ENCODE data around the gene RAB11A.

Gene RAB11A

GRCh38 chr15:65887565-65887964 is 18.3 kb downstream of the RAB11A start:
- DNase-seq (ENCODE audit: low read depth): no peak

GRCh38 chr15:65888981-65889380 is 19.7 kb downstream of the RAB11A start:
- no peak for DNase-seq (ENCODE audit: low read depth)

DNA sequence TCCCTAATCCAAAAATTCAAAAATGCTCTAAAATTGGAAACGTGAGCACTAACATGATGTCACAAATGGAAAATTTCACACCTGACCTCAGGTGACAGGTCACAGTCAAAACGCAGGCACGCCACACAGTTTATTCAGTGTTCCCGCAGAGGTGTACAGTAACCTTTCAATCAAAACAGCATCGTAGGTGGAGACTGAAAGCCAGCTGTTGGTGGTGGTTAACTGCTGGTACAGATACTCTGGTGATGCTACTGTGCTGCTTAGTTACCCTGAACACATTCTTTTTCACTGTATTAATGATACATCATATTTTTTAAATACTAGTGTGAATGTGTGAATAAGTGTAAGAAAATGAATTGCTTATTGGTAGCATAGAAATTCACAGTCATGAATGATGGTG is 23.8 kb downstream of the RAB11A start:
- no peak for DNase-seq (ENCODE audit: low read depth)

GRCh38 chr15:65896236-65896635 is 26.9 kb downstream of the RAB11A start:
- no peak for DNase-seq (ENCODE audit: low read depth)

DNA sequence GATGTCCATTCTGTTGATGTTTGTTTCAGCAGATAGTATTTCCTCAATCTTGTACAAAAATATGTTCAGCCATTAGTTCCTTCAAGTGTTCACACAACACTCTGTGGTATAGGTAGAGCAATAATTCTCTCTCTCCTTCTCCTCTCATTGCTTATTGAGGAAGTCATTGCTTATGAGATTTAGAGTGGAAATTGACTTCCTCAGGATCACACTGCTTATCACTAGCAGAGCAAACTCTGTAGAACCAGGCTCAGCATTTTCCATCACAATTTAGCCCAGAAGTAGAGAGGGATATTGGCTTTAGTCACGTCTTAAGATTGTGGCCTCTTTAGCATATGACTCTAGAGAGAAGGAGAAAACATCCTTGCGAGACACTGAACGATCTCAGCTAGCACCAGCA is 31.2 kb downstream of the RAB11A start:
- no peak for DNase-seq (ENCODE audit: low read depth)

DNA sequence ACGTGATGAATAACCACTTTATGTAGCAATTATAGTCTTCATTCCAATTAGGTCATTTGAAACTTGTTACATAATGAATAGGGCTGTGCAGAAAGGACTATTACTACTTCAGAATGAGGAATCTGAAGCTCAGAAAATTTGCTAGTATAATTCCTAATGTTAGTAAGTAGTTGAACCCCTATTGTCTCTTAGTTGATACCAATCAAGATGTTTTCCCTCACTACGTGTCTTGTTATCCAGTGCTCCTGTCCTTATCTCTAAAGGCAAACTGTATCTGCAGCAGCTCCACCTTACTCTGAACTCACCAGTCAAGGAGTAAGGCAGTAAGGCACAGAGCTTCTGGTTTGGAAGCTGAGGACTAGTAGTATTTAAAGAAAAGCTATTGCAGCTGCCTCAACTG is 32.0 kb downstream of the RAB11A start:
- no peak for DNase-seq (ENCODE audit: low read depth)

GRCh38 chr15:65901836-65902235 is 32.5 kb downstream of the RAB11A start:
- no peak for DNase-seq (ENCODE audit: low read depth)

DNA sequence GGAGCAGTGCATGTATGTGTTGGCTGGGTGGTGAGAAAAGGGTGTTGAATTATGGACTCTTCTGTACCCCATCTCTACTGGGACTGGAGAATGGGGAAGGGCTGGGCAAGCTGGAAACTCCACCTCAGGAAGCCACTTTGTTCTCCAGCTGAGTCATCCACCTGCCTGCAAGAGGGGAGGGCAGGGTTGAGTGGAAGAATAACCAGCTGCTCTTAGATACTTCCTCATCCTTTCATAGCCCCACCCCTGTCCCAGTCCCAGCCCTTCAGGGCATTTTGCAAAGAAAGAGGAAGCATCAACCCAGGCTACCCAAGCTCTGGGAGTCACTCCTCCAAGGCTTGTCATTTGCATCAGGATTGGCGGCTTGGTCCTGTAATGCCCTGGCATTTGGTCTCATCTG is 33.1 kb downstream of the RAB11A start:
- no peak for DNase-seq (ENCODE audit: low read depth)

DNA sequence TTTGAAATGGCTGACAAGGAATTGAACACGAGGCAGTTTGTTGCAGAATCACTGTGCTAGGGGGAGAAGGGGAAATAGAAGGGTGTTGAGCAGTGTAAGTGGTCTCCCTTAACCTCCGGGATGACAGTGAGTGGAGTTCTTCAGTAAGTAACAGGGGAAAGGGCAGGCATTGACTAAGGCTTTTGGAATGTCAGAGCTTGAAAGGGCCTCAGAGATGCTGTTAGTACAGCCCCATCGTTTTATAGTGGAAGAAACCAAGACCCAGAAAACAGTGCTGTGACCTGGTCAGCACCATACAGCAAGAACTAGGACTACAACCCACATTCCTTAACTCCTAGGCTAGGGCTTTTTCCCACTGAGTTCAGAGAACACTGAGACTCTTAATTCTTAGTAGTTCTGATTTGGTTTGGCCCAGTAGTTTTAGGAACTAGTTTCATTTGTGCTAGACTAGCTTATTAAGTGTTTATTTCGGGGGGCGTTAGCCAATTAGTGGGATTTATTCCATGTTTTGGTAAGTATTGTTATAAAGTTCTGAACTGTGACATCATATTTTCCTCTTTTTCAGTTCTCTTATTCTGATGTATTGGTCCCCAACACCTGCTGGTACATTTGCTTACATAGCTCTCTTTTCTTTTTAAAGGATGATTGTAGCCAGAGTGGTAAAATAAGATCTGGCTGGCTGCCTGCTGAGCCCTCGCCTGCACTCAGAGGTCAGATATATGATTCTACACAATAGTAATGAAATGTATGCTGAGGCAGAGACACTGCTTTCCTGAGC is 34.2 kb downstream of the RAB11A start:
- no peak for DNase-seq (ENCODE audit: low read depth)

DNA sequence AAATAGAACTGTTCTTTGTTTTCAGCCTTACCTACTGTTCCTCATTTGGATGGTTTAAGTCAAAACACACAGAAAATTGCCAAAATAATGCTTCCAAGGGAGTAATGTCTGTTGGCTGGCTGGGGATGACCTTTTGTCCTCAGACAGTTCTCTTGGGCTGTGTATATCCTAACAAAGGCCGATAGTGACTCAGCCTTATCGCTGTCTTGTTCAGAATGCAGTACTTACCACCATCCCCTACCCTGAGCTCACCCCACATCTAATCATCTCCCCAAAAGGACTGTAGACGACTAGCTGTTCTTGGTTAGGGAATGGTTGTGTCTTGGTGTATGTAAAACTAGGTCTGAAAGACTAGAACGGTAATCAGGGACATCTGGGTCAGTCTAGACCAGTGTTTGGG is 35.0 kb downstream of the RAB11A start:
- no peak for DNase-seq (ENCODE audit: low read depth)

- no peak for DNase-seq (ENCODE audit: low read depth)
Measured at GRCh38 chr15:65906396-65906795, 37.1 kb downstream of the RAB11A start.

- DNase-seq (ENCODE audit: low read depth): no peak
Measured at GRCh38 chr15:65907661-65908060, 38.4 kb downstream of the RAB11A start.

- no peak for DNase-seq (ENCODE audit: low read depth)
Measured at GRCh38 chr15:65908876-65909275, 39.6 kb downstream of the RAB11A start.

GRCh38 chr15:65909831-65910230 is 40.5 kb downstream of the RAB11A start:
- DNase-seq (ENCODE audit: low read depth): no peak

DNA sequence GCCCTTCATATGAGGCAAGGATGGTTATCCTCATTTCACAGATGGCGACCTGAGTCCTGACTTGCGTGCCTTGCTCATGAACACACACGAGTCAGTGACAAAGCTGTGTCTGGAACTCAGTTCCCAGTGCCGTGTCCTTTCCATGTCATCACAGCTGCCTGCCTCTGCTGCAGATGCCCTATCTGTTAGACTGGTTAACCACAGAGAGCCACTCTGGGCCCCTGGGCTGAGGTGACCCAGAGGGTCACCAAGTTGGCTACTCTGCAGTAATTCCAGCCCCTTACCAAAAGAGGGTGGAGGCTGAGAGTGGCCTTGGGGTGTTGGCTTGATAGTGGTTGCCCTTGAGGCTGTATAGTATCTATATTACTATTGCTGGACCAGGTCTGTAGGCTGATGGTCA is 41.0 kb downstream of the RAB11A start:
- no peak for DNase-seq (ENCODE audit: low read depth)

DNA sequence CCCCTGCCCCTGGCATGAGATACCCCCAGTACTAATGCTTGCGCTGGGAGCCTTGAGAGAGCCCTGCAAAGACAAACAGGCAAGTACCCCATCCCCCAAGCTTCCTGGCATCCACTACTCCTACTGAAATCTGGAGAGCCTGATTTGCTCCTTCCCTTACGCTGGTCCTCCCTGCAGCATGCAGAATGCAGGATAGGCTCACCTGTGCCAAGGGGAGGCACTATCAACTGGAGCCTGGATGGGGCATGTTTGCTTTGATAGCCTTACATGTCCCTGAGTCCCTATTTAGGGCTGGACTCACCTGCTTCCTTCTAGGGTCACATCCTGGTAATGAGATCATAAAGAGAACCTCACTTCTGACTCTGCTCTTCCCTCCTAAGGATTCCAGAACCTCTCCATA is 42.9 kb downstream of the RAB11A start:
- DNase-seq (ENCODE audit: low read depth): no peak

DNA sequence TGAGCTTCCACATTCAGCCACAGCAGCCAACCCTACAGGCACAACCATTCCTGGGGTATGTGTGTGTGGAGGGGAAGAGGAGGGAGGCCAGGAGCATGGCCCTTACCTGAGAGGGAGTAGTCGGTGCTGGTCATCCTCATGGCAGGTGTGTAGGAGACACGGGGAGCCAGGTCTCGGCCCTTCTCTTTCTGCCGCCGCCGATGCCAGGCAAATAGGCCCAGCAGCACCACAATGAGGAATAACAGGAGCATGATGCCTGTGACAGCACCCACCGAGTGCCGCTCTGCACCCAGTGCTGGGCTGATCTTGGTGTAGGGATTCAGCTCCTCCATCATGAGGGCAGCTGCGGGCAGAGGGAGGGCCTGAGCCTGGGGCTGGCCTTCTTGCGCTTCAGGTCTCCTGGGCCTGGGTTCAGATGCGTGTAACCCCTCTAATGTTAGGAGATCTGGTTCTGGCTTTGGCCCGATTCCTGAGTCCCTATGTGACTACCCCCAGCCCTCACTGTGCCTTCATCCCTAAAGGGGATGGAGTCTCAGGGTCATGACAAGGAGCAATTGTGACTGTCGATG is 44.4 kb downstream of the RAB11A start:
- no peak for DNase-seq (ENCODE audit: low read depth)

DNA sequence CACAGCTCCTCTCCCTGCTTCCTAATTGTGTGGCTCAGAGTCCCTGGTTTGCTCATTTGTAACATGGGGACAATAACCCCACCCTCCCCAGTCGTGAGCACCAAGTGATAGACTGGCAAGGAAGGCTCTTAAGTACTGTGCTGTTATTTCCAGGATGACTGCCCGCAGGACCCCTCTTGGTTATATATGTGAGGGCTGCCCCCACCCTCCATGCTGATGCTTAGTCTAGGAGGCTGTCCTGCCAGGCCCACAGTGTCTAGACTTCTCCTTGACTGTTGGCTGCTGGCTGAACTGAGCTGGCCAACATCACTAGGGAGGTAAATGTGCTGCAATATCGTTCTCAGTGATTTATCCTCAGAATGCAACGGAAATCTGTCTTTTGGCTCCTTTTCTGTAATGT is 45.1 kb downstream of the RAB11A start:
- no peak for DNase-seq (ENCODE audit: low read depth)

DNA sequence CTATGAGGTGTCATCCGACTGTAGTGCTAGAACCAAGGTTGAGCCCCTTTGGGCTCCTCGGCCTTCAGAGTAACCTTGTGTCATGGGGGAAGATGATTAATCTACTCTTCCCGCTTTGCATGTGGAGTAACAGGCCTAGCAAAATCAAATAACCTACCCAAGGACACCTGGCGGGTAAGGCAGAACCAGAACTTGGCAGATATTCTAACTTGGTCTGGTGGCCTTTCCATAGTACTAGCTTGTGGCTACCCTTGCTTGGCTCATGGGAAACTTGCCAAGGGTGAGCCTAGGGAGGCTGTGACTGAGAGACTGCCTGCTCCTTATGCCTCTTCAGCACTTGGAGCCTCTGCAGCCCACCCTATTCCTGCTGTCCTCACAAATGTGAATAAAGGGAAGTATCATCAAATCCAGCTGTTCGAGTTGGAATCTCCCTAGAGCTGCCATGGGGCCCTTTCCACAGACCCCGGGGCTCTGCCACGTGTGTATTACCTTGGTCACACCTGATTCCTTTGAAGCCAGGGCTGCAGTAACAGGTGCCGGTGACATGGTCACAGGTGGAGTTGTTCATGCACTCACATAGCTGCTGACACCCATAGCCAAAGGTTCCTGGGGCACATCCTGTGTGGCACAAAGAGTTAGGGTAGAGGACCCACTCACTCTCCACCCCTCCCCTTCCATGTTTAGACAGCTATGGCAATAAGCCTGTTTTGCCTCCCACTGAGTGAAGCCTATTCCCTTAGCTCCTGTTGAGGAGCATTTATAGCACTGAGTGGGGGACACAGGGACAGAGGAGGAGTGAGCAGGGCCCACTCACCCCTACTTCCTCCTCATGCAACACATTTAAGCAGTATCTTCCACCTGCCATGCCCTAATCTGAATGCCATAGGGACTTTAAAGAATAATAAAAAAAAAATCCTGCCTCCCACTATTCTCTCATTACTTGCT is 46.0 kb downstream of the RAB11A start:
- no peak for DNase-seq (ENCODE audit: low read depth)

DNA sequence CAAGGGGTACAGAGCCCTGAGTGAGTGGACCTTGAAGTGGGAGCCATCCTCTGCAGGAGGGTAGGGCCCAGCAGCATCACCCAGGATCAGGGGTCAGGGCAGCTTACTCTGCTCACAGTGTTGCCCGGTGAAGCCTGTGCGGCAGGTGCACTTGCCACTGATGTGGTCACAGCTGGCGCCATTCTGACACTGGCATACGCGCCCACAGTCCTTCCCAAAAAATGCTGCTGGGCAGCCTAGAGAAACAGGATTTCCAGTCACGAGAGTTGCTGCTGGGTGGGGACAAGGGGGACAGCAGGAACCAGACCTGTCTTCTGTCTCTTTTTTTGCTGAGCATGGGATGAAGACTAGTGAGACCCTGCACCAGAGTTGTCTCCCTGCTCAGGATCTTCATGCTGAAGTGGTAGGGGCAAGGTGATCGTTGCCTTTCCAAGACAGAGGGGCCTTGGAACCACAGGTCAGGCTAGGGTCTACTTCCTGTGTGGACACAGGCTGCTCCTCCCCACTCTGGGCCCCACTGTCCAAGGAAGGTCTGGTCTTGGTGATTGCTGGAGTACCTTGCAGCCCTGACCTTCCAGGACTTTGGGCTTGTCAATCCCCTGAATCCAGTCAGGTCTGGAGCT is 46.9 kb downstream of the RAB11A start:
- no peak for DNase-seq (ENCODE audit: low read depth)

GRCh38 chr15:65916664-65917406 is 47.5 kb downstream of the RAB11A start:
- DNase-seq (ENCODE audit: low read depth): peak; percentile 7

DNA sequence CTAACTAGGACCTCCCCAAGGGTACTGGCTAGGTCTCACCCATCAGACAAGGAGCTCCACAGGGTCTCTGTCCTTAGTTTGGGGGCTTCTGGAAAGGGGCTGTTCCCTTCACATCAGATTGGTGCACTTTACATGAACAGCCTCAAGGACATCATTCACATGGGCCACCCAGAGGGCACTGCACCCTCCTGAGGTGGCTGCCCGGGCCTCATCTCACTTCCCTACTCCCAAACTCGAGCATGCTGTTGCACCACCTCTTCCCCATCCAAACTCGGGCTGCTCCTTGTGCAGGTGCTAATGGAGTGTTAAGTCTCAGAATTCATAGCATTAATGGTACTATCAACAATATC is 48.1 kb downstream of the RAB11A start:
- no peak for DNase-seq (ENCODE audit: low read depth)

Measured in stimulated activated CD8-positive, alpha-beta memory T cell treated with anti-CD3 and anti-CD28 coated beads, Interleukin-4, amount 100 ng/mL, for 24 hours (primary cell).